SU-DHL-6 (cell line): ENCODE data around the gene AACS.

ENCODE experiments used
- H2AFZ ChIP-seq: fragments of 200-600 bp; sonication (generic); 2 replicates; pipeline ENCODE4 v1.6.1; 2014; ENCODE audit warnings: low read depth, mild to moderate bottlenecking, moderate library complexity, mixed read lengths, antibody characterized with exemption, low read length; ENCODE audit not compliant: severe bottlenecking
- H3F3A ChIP-seq: fragments of 200-600 bp; shearing (Covaris generic); 2 replicates; pipeline ENCODE4 v1.6.0; 2016; ENCODE audit warnings: antibody characterized with exemption, mild to moderate bottlenecking; ENCODE audit not compliant: insufficient read depth
- H3K27ac ChIP-seq: fragments of 200-600 bp; sonication (generic); 2 replicates; pipeline ENCODE4 v1.5.1; 2016; ENCODE audit warnings: low read depth, mild to moderate bottlenecking, low read length, moderate library complexity, mixed read lengths
- H3K27me3 ChIP-seq: fragments of 200-600 bp; sonication (generic), shearing (Covaris generic); 2 replicates; pipeline ENCODE4 v1.6.0; 2014; ENCODE audit warnings: mild to moderate bottlenecking, low read length
- H3K36me3 ChIP-seq: fragments of 200-600 bp; sonication (generic); 2 replicates; pipeline ENCODE4 v1.6.1; 2014; ENCODE audit warnings: mild to moderate bottlenecking, low read length, mixed read lengths
- H3K4me2 ChIP-seq: fragments of 300-600, 200-600 bp; shearing (Covaris generic), sonication (generic); 2 replicates; pipeline ENCODE4 v1.6.0; 2014; ENCODE audit warnings: low read length, low read depth, mild to moderate bottlenecking; ENCODE audit not compliant: poor library complexity, severe bottlenecking
- H3K4me3 ChIP-seq: fragments of 200-600 bp; sonication (generic); 2 replicates; pipeline ENCODE4 v1.5.1; 2014; ENCODE audit warnings: antibody characterized with exemption, low read length, mild to moderate bottlenecking, mixed read lengths; ENCODE audit not compliant: insufficient read depth, poor library complexity, severe bottlenecking
- H3K79me2 ChIP-seq: fragments of 200-600 bp; sonication (generic); 2 replicates; pipeline ENCODE4 v1.6.1; 2014; ENCODE audit warnings: mild to moderate bottlenecking, low read length, moderate library complexity; ENCODE audit not compliant: insufficient read depth
- H3K9ac ChIP-seq: fragments of 200-600 bp; sonication (generic); 2 replicates; pipeline ENCODE4 v1.7.0; 2014; ENCODE audit warnings: mild to moderate bottlenecking, low read length
- H3K9me2 ChIP-seq: fragments of 200-600 bp; sonication (generic); replicated peaks from 2 replicates; pipeline ENCODE4 v1.6.1; 2014; ENCODE audit warnings: low read length; ENCODE audit not compliant: insufficient read depth
- H3K9me3 ChIP-seq: fragments of 200-600 bp; sonication (generic); 2 replicates; pipeline ENCODE4 v1.6.1; 2014; ENCODE audit warnings: low read length, mixed read lengths; ENCODE audit not compliant: insufficient read depth
- H4K20me1 ChIP-seq: fragments of 200-600 bp; sonication (generic); 2 replicates; pipeline ENCODE4 v1.6.1; 2014; ENCODE audit warnings: low read depth, mild to moderate bottlenecking, antibody characterized with exemption, low read length, moderate library complexity, mixed read lengths
- EZH2phosphoT487 ChIP-seq: fragments of 200-600 bp; sonication (generic), shearing (Covaris generic); conservative IDR thresholded peaks from 2 replicates; pipeline ENCODE4 v1.6.1; 2018; ENCODE audit warnings: mild to moderate bottlenecking, antibody characterized with exemption, low read length, moderate library complexity, mixed read lengths
- TF ChIP-seq, protein P1 (sequence below): fragments of 200-600 bp; sonication (generic); IDR thresholded peaks from one replicate; pipeline ENCODE4 v1.5.1; 2017; ENCODE audit warnings: antibody characterized with exemption, mild to moderate bottlenecking, low read length, moderate library complexity; ENCODE audit not compliant: insufficient read depth, poor library complexity, severe bottlenecking

AACS gene

DNA sequence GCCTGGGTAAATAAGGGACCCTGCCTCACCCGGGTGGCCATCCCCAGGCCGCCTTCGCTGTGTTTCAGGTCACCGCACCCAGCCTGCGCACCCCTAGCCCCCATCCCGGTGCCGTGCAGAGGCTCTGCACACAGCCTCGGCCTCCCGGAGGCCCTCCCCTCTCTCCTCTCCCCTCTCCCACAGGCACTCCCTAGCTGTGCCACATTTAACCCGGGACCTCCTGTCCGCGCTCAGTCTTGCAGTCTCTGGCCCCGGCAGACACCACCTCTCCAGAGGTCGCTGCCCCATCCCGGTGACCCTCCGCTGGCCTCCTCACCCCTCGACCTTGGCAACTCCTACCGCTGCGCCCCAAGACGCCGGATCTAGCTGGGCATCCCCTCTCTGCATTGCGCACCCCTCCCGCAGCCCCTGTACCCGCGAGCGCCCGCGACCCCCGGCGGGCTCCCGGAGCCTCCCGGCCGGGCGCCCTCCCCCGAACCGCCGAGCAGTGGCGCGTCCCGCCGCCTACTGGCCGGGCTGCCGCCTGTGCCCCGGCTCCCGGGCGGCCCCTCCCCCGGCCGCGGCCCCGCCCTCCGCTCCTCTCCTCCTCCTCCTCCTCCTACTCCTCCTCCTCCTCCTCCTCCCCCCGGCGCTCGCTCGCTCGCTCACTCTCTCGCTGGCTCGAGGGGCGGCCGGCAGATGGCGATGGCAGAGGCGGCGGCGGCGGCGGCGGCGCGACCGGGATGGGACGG lies 120.7 kb downstream of the AACS start, which contains the start of gene TMEM132B:
TSS of gene TMEM132B (plus strand) at position 647 of the 731 bp plus-strand sequence.
- no peaks in the 10 kb centered on the region for H3K9me3 ChIP-seq
- no peak within 1 kb of the TSS for H3K27ac ChIP-seq
- H3K79me2 ChIP-seq = no peaks in the 10 kb centered on the region
- H3K9ac ChIP-seq = no peak within 1 kb of the TSS
- no peaks in the 10 kb centered on the region for H3F3A ChIP-seq
- no peaks in the 10 kb centered on the region for H4K20me1 ChIP-seq
- H3K36me3 ChIP-seq = no peaks in the 10 kb centered on the region
- H3K27me3 ChIP-seq = no peaks in the 10 kb centered on the region
- no peak within 1 kb of the TSS for H2AFZ ChIP-seq
- H3K9me2 ChIP-seq = no peaks in the 10 kb centered on the region
- peak within 1 kb of the TSS; percentile 42 for H3K4me3 ChIP-seq
- TF ChIP-seq, protein P1, sequence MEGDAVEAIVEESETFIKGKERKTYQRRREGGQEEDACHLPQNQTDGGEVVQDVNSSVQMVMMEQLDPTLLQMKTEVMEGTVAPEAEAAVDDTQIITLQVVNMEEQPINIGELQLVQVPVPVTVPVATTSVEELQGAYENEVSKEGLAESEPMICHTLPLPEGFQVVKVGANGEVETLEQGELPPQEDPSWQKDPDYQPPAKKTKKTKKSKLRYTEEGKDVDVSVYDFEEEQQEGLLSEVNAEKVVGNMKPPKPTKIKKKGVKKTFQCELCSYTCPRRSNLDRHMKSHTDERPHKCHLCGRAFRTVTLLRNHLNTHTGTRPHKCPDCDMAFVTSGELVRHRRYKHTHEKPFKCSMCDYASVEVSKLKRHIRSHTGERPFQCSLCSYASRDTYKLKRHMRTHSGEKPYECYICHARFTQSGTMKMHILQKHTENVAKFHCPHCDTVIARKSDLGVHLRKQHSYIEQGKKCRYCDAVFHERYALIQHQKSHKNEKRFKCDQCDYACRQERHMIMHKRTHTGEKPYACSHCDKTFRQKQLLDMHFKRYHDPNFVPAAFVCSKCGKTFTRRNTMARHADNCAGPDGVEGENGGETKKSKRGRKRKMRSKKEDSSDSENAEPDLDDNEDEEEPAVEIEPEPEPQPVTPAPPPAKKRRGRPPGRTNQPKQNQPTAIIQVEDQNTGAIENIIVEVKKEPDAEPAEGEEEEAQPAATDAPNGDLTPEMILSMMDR = peak; percentile 31
- TF ChIP-seq EZH2phosphoT487 = no peak
- H3K4me2 ChIP-seq = peak within 1 kb of the TSS; percentile 61

DNA sequence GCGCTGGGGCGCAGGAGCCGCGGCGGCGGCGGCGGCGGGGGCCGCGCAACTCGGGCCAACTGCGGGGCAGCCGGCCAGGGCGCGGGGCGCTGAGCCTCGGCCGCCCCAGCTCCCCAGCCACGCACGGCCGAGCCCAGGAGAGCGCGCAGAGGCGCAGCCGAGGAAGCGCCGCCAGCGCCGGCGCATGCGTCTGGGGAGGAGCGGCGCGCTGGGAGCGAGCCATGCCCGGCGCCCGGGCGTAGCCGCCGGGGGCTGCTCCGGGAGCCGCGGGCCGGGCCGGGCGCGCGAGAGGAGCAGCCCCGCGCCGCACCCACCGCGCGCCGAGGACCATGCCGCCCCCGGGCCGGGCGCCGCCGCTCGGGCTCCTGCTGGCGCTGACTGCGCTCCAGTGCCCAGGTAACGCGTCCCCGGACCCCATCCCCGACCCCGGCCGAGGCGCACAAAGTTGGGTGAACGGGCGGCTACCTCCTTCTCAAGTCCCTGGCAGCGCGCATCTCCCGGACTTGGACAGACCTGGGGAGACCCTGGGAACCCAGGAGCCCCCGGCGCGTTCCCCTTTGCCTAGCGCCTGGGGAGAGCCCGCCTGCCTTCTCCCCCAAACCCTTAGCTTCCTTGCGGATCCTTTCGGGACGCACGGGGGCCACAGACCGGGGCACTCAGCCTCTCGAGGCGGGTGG lies 121.4 kb downstream of the AACS start:
- no peak overlapping the region for H3K27ac ChIP-seq
- no peaks in the 10 kb centered on the region for H3K36me3 ChIP-seq
- TF ChIP-seq, protein P1 = no peak
- no peak for TF ChIP-seq EZH2phosphoT487
- H3K27me3 ChIP-seq = no peaks in the 10 kb centered on the region
- H3K4me3 ChIP-seq = peak overlapping the region; percentile 42
- no peaks in the 10 kb centered on the region for H4K20me1 ChIP-seq
- peak overlapping the region; percentile 61 for H3K4me2 ChIP-seq
- no peaks in the 10 kb centered on the region for H3F3A ChIP-seq
- H3K9me2 ChIP-seq = no peaks in the 10 kb centered on the region
- no peaks in the 10 kb centered on the region for H3K79me2 ChIP-seq
- no peak overlapping the region for H2AFZ ChIP-seq
- no peaks in the 10 kb centered on the region for H3K9me3 ChIP-seq
- H3K9ac ChIP-seq = no peak overlapping the region

DNA sequence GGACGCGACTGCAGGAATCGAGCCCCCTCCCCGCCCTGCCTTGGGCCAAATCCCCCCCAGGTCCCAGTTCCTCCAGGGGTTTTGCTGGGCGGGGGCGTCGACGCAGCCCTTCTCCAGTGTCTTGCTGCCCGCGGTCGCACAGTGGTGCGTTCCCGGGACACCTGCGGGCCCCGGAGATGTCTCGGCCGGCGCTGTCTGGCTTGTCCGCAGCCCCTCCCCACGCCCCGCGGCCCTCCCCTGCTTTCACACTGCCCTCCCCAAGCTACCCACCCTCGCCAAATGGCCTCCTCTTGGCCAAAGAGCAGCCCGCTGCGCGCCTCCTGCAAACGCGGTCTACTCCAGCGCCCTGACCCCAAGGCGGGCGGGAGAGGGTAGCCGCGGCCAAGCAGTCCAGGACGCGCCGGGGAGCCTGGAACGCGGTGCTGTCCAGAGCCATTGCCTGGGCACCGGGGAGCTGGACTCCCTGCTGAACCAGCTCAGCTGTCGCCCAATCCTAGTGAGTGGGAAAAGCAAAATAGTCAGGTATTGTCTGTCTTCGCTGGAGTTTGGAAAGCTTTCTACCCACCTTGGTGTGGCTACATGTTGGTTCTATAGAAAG lies 122.0 kb downstream of the AACS start:
- Histone ChIP-seq H3K9me2 (no peaks in the 10 kb centered on the region), H3K4me2 (peak overlapping the region; percentile 61), H3K4me3 (peak overlapping the region; percentile 42), H3K27me3 (no peaks in the 10 kb centered on the region), H3F3A (no peaks in the 10 kb centered on the region), H3K36me3 (no peaks in the 10 kb centered on the region), H3K79me2 (no peaks in the 10 kb centered on the region), H2AFZ (no peak overlapping the region), H3K27ac (no peak overlapping the region), H4K20me1 (no peaks in the 10 kb centered on the region), H3K9ac (no peak overlapping the region), H3K9me3 (no peaks in the 10 kb centered on the region)
- TF ChIP-seq, protein P1 = no peak
- TF ChIP-seq EZH2phosphoT487 = no peak
